Small intestine (tissue), 7 donors: ENCODE measurements around the gene KIFC1. TPM values are rescaled to one million over a fixed set of nuclear protein-coding genes. Genes with fewer than 3 reads are reported as not detected.

Experiments used
- DNase-seq, 2 donors: peaks; one replicate each; pipeline versions ENCODE4 v3.0.0 to v3.0.0-alpha.2; 2013
- FAIRE-seq: peaks from 2 replicates; lab custom pipeline; 2012; peaks lifted over from hg19 to GRCh38; lab: Jason Lieb, UNC
- H3K27ac ChIP-seq, 3 donors: one replicate each; pipeline ENCODE4 v1.5.1; 2013; ENCODE audit warnings: low read length in 2 of 3, mild to moderate bottlenecking in 2 of 3, control low read depth in 1 of 3, inconsistent platforms in 1 of 3, low read depth in 1 of 3, moderate library complexity in 1 of 3
- H3K27me3 ChIP-seq, 3 donors: one replicate each; pipeline ENCODE4 v1.6.1; 2013; ENCODE audit warnings: low read length in 3 of 3, inconsistent platforms in 1 of 3; ENCODE audit not compliant: control insufficient read depth in 3 of 3, insufficient read depth in 3 of 3
- H3K36me3 ChIP-seq, 3 donors: one replicate each; pipeline ENCODE4 v1.6.1; 2013; ENCODE audit warnings: low read length in 3 of 3, inconsistent platforms in 1 of 3, low read depth in 1 of 3, mild to moderate bottlenecking in 1 of 3, moderate library complexity in 1 of 3; ENCODE audit not compliant: control insufficient read depth in 3 of 3, insufficient read depth in 2 of 3
- H3K4me1 ChIP-seq, 3 donors: one replicate each; pipeline ENCODE4 v1.6.1; 2013; ENCODE audit warnings: low read length in 2 of 3, inconsistent platforms in 1 of 3, low read depth in 1 of 3, mild to moderate bottlenecking in 1 of 3, moderate library complexity in 1 of 3; ENCODE audit not compliant: control insufficient read depth in 3 of 3, insufficient read depth in 2 of 3
- H3K4me3 ChIP-seq, 3 donors: one replicate each; pipeline ENCODE4 v1.5.1; 2013; ENCODE audit warnings: low read length in 3 of 3, control low read depth in 1 of 3, inconsistent platforms in 1 of 3, low read depth in 1 of 3, mild to moderate bottlenecking in 1 of 3, moderate library complexity in 1 of 3
- H3K9me3 ChIP-seq, 2 donors: one replicate each; pipeline ENCODE4 v1.6.1; 2013; ENCODE audit warnings: low read depth in 1 of 2, low read length in 1 of 2; ENCODE audit not compliant: control insufficient read depth in 2 of 2, insufficient read depth in 1 of 2
- WGBS, 3 donors: extraction: QIAGEN DNeasy Blood & Tissue Kit; methylation state at CpG; one replicate each; pipeline ENCODE4 v1.1.7; 2013; 5-methylcytosine and 5-hydroxymethylcytosine counted together
- polyA plus RNA-seq, 4 donors: library from polyadenylated mRNA; stranded (reverse) in 3 of 4; unstranded in 1 of 4; fragments of 200-250 nt in 3 of 4; fragments of 120-200 nt in 1 of 4; gene quantifications; one replicate each; pipeline versions ENCODE4 v1.2.1 to v1.2.3, GENCODE V29; 2013
- donor health status: healthy with polysubstance abuse.
- donor health status: control.
- donor health status: control.
- donor health status: Bipolar disorder and iron deficiency.
- donor health status: healthy.

KIFC1 gene
- polyA plus RNA-seq, 4 donors = 3.1 to 23.2 (median 10.7) TPM

DNA sequence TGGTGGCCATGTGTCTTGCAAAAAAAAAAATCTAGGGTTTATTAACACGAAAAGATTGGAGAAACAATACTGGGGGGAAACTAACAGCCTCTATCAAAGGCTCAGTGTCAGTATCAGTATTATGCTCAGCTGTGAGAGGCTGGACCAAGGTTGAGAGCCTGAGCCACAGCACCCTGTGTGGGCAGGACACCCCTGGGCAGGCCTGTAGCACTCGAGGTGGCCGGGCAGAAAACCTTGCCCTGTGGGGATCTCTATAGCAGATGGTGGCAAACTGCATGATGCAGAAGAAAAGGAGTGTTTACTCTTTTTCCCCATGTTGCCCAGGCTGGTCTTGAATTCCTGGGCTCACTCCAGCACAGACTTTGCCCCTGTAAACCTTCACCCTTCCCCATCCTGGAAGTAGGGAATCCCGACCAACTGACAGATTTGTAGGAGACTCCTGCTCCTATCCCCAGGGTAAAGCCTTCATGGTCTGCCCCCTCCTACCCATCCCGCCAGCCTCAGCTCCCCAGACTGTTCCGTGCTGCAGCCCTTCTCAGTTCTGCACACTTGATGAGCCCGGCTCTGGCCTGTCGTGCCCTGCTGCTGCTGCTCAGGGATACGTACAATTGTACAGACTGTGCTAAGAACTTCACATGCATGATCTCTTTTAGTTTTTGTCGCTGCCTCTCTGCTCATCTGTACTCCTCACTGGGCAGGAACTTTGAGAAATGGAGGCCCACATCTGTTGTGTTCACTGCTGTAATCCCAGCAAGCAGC lies 8.0 kb upstream of the KIFC1 start:
- Histone ChIP-seq H3K4me3 (no peak overlapping the region), H3K27ac (no peak overlapping the region), H3K27me3 (no peaks in the 10 kb centered on the region), H3K9me3 (no peaks in the 10 kb centered on the region), H3K36me3 (no peaks in the 10 kb centered on the region), H3K4me1 (peaks cover 0 to 5% (median 0%) of the 10 kb centered on the region in 3 donors)
- DNase-seq = no peak
- FAIRE-seq = no peak
- 59 to 71% (median 59%) methylated on average over 10 of the region's 10 CpGs for WGBS, 3 donors

DNA sequence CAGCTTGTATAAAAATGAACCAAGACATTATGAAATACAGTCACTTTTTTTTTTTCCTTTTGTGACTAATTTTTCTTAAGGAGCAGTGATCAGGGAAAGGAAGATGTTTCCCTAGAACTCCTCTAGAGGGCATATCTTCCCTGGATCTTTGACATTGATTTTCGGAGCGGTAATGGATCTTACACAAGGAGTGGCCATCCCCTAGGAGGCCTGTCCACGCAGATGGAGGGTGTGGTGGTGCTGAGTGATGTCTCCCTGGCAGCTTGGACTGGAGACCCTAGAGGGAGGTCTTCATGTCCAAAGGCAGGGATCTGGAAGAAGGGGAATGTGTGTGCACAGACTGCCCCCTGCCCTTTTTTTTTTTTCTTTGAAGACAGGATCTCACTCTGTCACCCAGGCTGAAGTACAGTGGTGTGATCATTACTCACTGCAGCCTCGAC lies 7.0 kb upstream of the KIFC1 start:
- Histone ChIP-seq H3K27ac (no peak overlapping the region), H3K27me3 (no peaks in the 10 kb centered on the region), H3K9me3 (no peaks in the 10 kb centered on the region), H3K4me1 (peaks cover 0 to 5% (median 0%) of the 10 kb centered on the region in 3 donors), H3K4me3 (no peak overlapping the region), H3K36me3 (no peaks in the 10 kb centered on the region)
- DNase-seq = peak; percentile 33 to 41
- no peak for FAIRE-seq
- 16 to 36% (median 32%) methylated on average over 4 of the region's 4 CpGs for WGBS, 3 donors

DNA sequence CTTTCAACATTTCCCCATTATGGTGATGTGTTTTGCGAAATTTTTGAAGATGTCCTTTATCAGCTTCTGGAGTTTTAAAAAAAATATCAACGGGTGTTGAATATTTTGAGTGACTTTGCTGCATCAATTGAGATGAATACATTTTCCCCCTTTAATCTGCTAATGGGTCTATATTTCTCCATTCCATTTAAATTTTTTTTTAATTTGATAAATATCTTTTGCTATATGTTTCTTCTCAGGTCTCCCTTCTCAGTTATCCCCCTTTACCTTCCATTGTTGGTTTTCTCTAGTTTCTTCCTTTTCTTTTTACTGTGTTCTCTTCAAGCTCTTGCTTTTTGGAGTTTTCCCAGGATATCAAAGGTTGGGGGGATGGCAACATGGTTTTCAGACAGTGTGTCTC lies 1.4 kb upstream of the KIFC1 start:
- H3K27me3 ChIP-seq = no peaks in the 10 kb centered on the region
- DNase-seq (no peak), FAIRE-seq (no peak)
- H3K4me1 ChIP-seq = peaks cover 0 to 15% (median 0%) of the 10 kb centered on the region in 3 donors
- no peak overlapping the region for H3K4me3 ChIP-seq
- WGBS, 3 donors = 88 to 94% (median 92%) methylated on average over 2 of the region's 2 CpGs
- no peaks in the 10 kb centered on the region for H3K9me3 ChIP-seq
- no peaks in the 10 kb centered on the region for H3K36me3 ChIP-seq
- H3K27ac ChIP-seq = peak overlapping the region in 1 of 3 donors; percentile 91

DNA sequence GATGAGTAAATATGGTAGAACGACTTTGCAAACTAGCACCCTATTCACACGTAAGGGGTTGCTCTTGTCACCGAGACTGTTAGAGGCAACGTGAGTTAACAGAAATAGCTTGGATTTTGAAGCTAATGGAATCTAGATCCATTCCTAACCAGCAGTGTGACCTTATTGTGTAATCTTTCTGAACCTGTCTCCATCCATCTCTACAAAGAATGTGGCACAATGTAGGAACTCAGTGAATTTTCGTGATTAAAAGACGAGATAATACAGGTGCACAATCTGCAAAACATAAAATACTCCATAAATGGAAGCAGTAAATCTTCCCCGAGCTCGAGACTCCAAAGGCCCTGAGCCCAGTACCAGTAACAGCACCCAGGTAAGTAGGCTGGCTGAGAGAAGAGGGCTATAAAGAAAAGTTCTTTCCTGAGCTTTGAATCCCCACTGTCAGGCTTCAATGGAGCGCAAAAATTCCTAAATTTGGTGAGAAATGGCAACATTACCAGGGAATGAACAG lies 801 bp upstream of the KIFC1 start:
- Histone ChIP-seq H3K36me3 (no peaks in the 10 kb centered on the region), H3K9me3 (no peaks in the 10 kb centered on the region), H3K27me3 (no peaks in the 10 kb centered on the region), H3K27ac (peak overlapping the region; percentile 86 to 91 (median 87)), H3K4me3 (no peak overlapping the region), H3K4me1 (peaks cover 0 to 15% (median 0%) of the 10 kb centered on the region in 3 donors)
- WGBS, 3 donors = 79 to 89% (median 80%) methylated on average over 9 of the region's 9 CpGs
- DNase-seq = no peak
- no peak for FAIRE-seq

DNA sequence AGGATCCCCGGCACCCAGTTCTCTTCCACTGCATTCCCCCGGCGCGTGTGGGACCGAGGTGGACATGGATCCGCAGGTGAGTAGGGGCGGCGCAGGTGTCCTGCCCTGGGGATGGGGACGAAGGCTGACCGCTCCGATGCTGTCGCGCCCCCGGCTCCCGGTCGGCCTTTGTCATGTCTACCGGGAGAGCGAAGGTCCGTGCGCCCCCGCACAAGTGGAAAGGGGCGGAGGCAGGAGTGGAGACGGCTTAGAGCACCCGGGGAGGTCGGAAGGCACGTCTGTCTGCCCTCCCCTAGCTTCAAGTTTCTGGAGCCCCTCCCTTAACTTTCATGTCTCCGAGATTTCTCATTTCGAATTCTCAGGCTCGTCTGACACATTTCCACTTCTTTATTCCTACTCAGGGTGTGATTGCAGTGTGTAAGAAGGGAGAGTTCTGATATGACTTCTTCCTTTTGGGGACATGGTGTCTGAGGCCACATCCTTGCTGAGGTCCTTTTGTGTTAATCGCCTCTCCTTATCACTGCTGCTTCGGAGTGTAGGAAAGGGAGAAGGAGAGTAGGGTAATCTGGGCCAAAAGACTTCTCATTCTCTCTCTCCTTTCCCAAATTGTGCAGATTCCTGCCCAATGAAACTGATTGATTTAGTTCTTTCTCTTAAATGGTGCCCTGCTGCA lies 435 bp downstream of the KIFC1 start:
- H3K27me3 ChIP-seq = no peaks in the 10 kb centered on the region
- DNase-seq = peak; percentile 28 to 45
- peak overlapping the region; percentile 34 to 87 (median 70) for H3K27ac ChIP-seq
- H3K36me3 ChIP-seq = no peaks in the 10 kb centered on the region
- H3K4me1 ChIP-seq = peaks cover 0 to 15% (median 0%) of the 10 kb centered on the region in 3 donors
- 0 to 1% (median 0%) methylated on average over 29 to 31 of the region's 31 CpGs for WGBS, 3 donors
- no peaks in the 10 kb centered on the region for H3K9me3 ChIP-seq
- H3K4me3 ChIP-seq = peak overlapping the region in 2 of 3 donors; percentile 63 to 74
- FAIRE-seq = no peak

DNA sequence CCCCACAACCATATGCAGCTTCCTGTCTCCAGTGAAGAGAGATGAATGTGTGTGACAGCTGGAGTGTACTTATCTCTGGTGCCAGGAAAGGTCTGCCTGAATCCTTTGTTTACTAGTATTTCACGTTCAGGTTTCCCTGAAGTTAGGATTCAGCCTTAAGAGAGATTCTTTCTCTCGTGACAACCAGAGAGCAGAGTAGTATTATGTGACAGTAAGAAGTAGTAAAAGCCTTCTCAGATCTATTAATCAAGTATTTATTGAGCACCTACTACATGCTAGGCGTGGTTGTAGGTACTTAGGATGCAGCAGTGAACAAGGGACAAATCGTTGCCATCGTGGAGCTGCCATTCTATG lies 949 bp downstream of the KIFC1 start:
- peaks cover 0 to 15% (median 0%) of the 10 kb centered on the region in 3 donors for H3K4me1 ChIP-seq
- no peaks in the 10 kb centered on the region for H3K9me3 ChIP-seq
- peak overlapping the region in 2 of 3 donors; percentile 63 to 74 for H3K4me3 ChIP-seq
- H3K36me3 ChIP-seq = peaks cover 0 to under 1% (median 0%) of the 10 kb centered on the region in 3 donors
- FAIRE-seq (no peak), DNase-seq (no peak)
- 17 to 32% (median 21%) methylated on average over 5 of the region's 5 CpGs for WGBS, 3 donors
- H3K27ac ChIP-seq = peak overlapping the region in 2 of 3 donors; percentile 70 to 87
- H3K27me3 ChIP-seq = no peaks in the 10 kb centered on the region

DNA sequence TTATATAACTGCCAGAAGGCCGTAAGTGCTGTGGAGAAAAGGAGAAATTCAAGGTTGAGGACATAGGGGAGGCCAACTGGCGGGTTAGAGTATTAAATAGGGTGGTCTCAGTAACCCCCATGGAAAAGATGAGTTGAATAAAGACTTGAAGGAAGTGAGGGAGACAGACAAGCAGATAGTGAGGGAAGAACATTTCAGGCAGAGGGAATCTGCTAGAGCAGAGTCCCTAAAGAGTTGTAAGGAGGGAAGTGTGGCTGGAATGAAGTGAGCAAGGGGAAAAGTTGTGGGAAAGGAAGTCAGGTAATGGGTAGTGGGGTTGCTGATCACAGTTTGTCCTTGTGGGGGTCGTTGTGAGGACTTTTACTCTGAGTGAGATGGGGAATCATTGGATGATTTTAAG lies 1.4 kb downstream of the KIFC1 start:
- H3K4me1 ChIP-seq = peaks cover 0 to 15% (median 2%) of the 10 kb centered on the region in 3 donors
- H3K4me3 ChIP-seq = peak overlapping the region in 1 of 3 donors; percentile 74
- H3K36me3 ChIP-seq = peaks cover 0 to 4% (median 0%) of the 10 kb centered on the region in 3 donors
- no peaks in the 10 kb centered on the region for H3K9me3 ChIP-seq
- no peaks in the 10 kb centered on the region for H3K27me3 ChIP-seq
- DNase-seq (no peak), FAIRE-seq (no peak)
- 36 to 52% (median 48%) methylated on average over 3 of the region's 3 CpGs for WGBS, 3 donors
- H3K27ac ChIP-seq = no peak overlapping the region

DNA sequence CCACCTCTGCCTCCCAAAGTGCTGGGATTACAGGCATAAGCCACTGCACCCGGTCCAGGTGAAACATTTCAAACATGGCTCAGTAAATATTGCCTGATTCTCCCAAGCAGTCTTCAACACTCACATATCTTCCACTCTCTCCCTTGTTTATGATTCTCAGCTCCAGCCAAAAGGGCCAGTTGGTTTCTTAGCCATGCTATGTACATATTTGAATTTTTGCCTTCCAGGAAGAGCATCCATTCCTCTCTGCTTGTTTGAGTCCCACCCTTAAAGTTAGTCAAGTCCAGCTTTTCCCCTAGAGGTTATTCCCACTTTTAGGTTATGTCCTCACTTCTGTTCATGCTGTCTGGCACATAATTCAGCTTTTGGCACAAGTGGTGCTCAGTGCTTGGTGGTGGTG lies 5.9 kb downstream of the KIFC1 start:
- Histone ChIP-seq H3K27me3 (no peaks in the 10 kb centered on the region), H3K4me1 (peaks cover 0 to 6% (median 5%) of the 10 kb centered on the region in 3 donors), H3K4me3 (no peak overlapping the region), H3K27ac (no peak overlapping the region), H3K36me3 (peaks cover 0 to 13% (median 0%) of the 10 kb centered on the region in 3 donors), H3K9me3 (no peaks in the 10 kb centered on the region)
- WGBS, 3 donors = 80 to 88% (median 82%) methylated on average over 1 of the region's 1 CpG
- DNase-seq (no peak), FAIRE-seq (no peak)
